GM10847 (cell line): ENCODE data around the gene RHBDF1.

ENCODE experiments used
- POLR2A ChIP-seq: IDR thresholded peaks from 2 replicates; pipeline ENCODE4 v1.6.1; 2011; ENCODE audit not compliant: insufficient read length; ENCODE audit errors: extremely low read depth

Gene RHBDF1, protein sequence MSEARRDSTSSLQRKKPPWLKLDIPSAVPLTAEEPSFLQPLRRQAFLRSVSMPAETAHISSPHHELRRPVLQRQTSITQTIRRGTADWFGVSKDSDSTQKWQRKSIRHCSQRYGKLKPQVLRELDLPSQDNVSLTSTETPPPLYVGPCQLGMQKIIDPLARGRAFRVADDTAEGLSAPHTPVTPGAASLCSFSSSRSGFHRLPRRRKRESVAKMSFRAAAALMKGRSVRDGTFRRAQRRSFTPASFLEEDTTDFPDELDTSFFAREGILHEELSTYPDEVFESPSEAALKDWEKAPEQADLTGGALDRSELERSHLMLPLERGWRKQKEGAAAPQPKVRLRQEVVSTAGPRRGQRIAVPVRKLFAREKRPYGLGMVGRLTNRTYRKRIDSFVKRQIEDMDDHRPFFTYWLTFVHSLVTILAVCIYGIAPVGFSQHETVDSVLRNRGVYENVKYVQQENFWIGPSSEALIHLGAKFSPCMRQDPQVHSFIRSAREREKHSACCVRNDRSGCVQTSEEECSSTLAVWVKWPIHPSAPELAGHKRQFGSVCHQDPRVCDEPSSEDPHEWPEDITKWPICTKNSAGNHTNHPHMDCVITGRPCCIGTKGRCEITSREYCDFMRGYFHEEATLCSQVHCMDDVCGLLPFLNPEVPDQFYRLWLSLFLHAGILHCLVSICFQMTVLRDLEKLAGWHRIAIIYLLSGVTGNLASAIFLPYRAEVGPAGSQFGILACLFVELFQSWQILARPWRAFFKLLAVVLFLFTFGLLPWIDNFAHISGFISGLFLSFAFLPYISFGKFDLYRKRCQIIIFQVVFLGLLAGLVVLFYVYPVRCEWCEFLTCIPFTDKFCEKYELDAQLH

DNA sequence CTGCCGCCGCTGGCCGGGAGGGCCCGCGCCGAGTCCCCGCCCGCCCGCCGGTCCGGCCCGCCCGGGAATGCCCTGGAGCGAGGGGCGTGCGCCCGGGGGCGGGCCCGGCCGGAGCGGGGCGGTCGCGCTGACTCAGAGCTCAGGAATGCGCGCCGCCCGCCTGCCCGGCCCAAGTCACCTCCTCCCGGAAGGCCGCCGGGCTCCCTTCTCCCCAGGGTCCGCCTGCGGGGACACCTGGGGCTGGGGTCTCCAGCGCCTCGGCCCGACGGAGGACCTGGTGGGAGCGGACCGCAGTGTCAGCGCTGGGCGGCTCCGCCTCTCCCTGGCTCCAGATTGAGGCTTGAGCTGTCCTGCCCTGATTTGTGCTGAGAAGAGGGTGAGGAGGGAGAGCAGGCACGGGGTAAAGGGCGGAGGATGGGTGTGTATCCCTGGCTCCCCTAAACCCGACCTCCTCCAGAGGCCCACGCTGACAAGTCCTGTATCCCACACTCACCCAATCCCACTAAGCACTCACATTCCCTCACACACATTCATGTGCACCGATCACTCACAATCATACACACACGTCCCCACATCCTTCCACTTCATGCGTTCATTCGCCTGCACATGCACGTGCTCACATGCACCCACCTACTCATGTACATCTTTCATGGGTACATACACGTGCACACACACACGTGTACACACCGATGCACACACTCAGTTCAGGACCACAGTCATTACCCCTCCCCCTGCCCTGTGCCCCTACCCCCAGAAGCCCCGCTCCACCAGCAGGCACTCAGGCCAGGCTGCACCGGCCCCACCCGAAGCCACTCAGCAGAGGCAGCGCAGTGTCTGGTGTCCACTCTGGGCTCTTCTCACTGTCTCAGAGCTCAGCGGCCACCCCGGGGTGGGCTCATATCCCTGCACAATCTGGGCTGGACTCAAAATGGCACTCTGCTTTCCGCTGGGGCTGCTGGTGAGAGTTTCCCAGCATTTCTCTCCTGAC, at the start of gene RHBDF1:
Gene RHBDF1 (minus strand): TSS at position 71 of the 988 bp plus-strand sequence. CDS start 7,616 bp downstream, outside the sequence.
- TF ChIP-seq POLR2A: no peak

GRCh38 chr16:120756-121155, 48.3 kb upstream of the RHBDF1 start:
- no peak for TF ChIP-seq POLR2A

DNA sequence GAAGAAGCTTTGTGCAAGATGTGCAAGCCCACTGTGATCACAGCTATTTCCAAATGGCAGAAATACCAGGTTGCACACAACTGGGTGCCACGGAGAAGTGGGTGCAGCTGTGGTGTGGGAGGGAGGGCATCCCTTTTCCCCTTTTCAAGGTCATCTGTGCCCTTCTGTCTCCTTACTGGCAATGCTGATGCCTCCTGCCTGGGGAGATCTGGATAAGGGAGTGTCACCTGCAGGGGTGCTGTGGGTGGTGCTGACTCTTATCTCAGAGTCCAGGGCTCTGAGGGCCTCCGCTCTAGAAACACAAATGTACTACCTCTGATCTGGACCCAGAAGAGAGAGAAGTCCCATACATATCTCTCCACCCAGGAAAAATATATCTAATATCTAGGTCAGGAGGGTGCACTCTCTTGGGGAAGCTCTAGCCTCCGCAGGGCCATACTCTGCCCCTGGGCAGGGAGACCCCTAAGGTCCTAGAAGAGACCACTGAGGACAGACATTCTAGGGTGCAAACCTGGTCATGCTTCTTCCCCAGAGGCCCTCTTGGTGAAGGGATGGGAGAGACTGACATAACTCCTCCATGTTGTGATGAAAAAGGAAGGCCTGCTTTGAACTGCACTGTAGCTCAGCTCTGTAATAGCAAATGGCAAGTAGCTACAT, 47.5 kb upstream of the RHBDF1 start:
- TF ChIP-seq POLR2A: no peak

DNA sequence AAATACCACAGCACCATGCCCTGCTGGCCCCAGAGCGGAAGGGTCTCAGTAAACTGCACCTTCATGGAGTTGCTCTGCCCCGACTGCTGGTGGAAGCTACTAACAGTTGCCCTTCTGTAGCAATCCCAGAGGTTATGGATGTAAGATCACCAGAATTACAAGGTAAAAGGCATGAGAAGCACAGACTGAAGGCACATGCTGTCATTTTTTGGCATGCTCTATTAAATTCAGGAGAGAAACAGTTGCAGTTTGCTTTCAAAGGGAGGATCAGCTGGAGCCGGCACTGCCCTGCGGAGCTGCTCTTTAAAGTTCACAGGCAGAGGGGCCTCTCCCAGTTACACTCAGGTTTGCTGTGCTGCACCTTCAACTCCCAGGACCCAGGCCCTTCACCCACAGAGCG, 46.9 kb upstream of the RHBDF1 start:
- TF ChIP-seq POLR2A: no peak

GRCh38 chr16:118857-119256, 46.4 kb upstream of the RHBDF1 start:
- TF ChIP-seq POLR2A: no peak

DNA sequence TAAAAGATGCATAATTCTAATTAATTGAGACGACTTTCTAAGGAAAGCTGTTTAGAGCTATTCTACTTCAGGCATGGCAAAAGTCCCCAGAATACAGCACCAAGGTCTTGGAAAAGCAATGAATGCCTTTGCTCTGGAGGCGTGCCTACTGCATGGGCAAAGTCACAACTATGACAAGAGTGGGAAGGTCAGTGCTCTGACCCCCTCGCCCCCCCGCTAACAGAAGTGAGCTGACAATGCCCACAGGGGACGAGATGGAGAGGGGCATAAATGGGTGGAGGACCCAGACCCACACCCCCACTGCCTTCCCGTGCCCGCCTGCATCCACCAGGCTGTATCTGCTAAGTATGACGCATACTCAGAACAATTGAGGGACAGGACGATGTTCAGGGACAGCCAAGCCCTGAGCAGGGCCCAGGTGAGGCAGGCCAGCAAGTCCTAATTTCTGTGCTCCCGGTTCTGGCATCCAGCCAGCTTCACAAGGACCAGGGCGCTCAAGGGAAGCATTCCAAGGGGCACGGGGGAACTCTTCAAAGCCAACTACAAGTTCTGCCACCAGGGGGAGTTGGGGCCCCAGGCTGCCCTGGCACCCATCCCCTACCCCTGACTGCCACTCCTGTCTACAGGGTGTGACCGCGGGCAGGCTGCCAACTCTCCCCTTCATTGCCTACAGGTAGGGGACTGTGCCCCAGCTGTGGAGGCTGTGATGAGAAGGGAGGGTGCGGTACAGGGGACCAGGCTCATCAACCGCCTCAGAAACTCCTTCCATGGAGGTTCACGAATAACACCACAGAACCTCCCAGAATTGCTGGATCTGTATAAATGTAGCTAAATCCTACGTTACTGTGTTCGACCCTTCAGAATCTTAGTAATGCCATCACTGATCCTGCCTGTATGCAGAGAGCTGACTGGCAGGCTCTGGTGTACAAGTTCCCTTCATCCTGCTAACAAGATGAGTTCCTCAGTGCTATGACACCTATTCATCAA, 45.2 kb upstream of the RHBDF1 start:
- TF ChIP-seq POLR2A: no peak

GRCh38 chr16:116015-116414, 43.6 kb upstream of the RHBDF1 start:
- no peak for TF ChIP-seq POLR2A

DNA sequence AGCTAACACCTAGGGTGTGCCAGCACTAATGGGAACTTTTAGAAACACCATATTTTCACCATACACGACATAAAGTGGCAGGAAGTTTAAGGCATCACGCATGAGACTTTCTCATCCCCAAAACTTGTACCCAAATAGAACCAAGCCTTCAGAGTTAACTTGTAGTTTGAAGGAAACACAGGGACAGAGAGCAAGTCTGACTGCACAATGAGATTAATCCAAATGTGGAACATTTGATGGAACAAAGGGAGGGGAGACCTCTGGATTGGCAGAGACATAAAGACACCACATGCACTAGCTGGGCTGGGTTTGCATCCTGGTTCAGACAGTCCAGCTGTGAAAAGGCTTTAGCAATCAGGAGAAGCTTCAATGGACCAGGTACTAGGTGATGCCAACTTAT, 41.9 kb upstream of the RHBDF1 start:
- TF ChIP-seq POLR2A: no peak

DNA sequence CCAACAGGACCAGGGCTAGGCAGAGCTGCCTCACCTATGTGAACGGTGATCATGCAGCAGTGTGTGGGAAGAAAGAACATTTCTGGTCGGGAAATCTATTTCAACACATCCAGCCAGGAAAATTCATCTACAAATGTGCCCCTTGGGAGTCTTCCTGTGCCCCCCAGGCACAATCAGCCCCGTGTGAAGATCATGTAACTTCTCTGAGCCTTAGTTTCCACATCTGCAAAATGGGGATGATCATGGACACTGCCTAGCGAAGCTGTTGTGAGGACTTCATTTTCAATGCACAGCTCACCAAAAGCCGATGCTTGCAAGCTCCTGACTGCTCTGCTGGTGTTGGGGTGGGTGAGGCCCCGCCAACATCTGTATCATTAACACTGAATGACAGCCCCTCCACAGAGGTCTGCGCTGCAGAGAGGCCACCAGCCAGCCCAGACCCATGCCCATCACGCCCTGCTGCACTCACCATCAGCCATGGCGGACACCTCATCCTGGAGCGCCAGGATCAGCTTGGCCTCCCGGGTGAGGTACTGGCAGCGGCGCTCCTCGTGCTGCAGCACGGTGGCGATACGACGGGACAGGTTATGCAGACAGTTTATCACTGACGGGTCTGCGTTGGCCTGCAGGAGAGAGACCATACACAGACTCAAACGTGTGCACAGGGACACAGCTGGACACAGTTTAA, 39.9 kb upstream of the RHBDF1 start:
- TF ChIP-seq POLR2A: no peak

DNA sequence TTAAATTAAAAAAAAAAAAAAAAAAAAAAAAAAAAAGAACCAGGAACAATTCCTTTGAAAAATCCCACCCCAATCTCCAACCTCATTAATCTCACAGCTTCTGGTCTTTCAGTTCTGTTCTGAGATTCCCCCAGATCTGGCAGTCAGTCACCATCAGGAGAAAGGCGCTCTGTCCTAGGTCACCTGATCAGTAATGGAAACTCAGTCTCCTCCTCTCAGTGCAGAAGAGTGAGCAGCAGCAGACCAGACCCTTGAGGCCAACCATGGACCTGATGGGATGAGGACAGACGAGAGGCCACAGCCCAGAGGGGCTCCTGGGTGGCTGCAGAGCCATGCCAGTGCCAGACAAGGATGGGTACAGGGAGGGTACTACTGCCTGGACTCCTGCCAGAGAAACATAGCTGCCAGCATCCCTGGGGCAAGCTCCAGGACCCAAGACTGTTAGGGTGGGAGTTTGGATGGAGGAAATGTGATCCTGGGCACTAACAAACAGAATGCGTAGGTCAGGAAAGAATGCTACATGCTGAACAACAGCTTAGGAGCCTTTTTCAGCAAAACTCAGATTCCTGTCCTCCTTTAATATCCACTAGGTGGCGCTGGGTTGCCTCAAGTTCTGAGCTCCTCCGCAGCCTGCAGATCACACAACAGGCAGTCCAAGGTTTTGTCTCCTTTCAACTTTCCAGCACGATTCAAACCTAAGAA, 34.3 kb upstream of the RHBDF1 start:
- no peak for TF ChIP-seq POLR2A

GRCh38 chr16:105521-105920, 33.1 kb upstream of the RHBDF1 start:
- TF ChIP-seq POLR2A: no peak

GRCh38 chr16:104928-105327, 32.5 kb upstream of the RHBDF1 start:
- TF ChIP-seq POLR2A: no peak
